Measurements from ENCODE around the gene ITSN1. TPM values are rescaled to one million over a fixed set of nuclear protein-coding genes. Genes with fewer than 3 reads are reported as not detected.

ITSN1 gene
- total RNA-seq, 1 experiment from 2014 or later = 88.5 TPM

GRCh38 chr21:33751533-33751932, 109.2 kb downstream of the ITSN1 start:
- H3K27me3 Mint-ChIP-seq (ENCODE audit: insufficient read depth, unreplicated experiment) = no peaks in the 10 kb centered on the region
- TF ChIP-seq CTCF (IDR thresholded peaks at IDR 0.05; ENCODE audit: insufficient read depth in 1 of 2, low read depth in 1 of 2, low read length in 1 of 2, severe bottlenecking in 1 of 2, unreplicated experiment in 1 of 2) = no peak
- H3K36me3 Mint-ChIP-seq (ENCODE audit: insufficient read depth, unreplicated experiment) = peaks cover 48% of the 10 kb centered on the region
- Histone ChIP-seq H3K27me3 (replicated peaks; ENCODE audit: control insufficient read depth, insufficient read depth, low read length) (no peaks in the 10 kb centered on the region), H3K9me3 (no peaks in the 10 kb centered on the region), H3K4me1 (peaks cover 8% of the 10 kb centered on the region; the same call in 1 of the 2 replicates), H3K4me3 (ENCODE audit: low read depth, low read length) (no peak overlapping the region), H3K36me3 (ENCODE audit: control insufficient read depth, insufficient read depth, low read length) (no peaks in the 10 kb centered on the region)
- BruUV-seq (replicated peaks) = no TSS peak
- H3K27ac Mint-ChIP-seq (ENCODE audit: unreplicated experiment) = no peak overlapping the region
- CTCF ChIA-PET = no interaction called here
- H3K9me3 Mint-ChIP-seq (ENCODE audit: unreplicated experiment) = peaks cover 13% of the 10 kb centered on the region
- no peak overlapping the region for H3K4me3 Mint-ChIP-seq (ENCODE audit: unreplicated experiment)
- POLR2A ChIA-PET = no interaction called here
- H3K4me1 Mint-ChIP-seq (ENCODE audit: low read depth, unreplicated experiment) = peaks cover 7% of the 10 kb centered on the region
- no peak for DNase-seq
- intact Hi-C loops (cut with micrococcal nuclease; ENCODE audit: unreplicated experiment) = no loop called here

GRCh38 chr21:33752260-33752659, 110.0 kb downstream of the ITSN1 start:
- TF ChIP-seq CTCF (IDR thresholded peaks at IDR 0.05; ENCODE audit: insufficient read depth in 1 of 2, low read depth in 1 of 2, low read length in 1 of 2, severe bottlenecking in 1 of 2, unreplicated experiment in 1 of 2) = no peak
- no peaks in the 10 kb centered on the region for H3K9me3 ChIP-seq
- BruUV-seq (replicated peaks) = no TSS peak
- intact Hi-C loops (cut with micrococcal nuclease; ENCODE audit: unreplicated experiment) = no loop called here
- no peak overlapping the region for H3K4me3 ChIP-seq (ENCODE audit: low read depth, low read length)
- Mint-ChIP-seq H3K4me1 (ENCODE audit: low read depth, unreplicated experiment) (peaks cover 7% of the 10 kb centered on the region), H3K4me3 (ENCODE audit: unreplicated experiment) (no peak overlapping the region), H3K27me3 (ENCODE audit: insufficient read depth, unreplicated experiment) (no peaks in the 10 kb centered on the region), H3K27ac (ENCODE audit: unreplicated experiment) (no peak overlapping the region), H3K9me3 (ENCODE audit: unreplicated experiment) (peaks cover 6% of the 10 kb centered on the region), H3K36me3 (ENCODE audit: insufficient read depth, unreplicated experiment) (peaks cover 41% of the 10 kb centered on the region)
- H3K36me3 ChIP-seq (ENCODE audit: control insufficient read depth, insufficient read depth, low read length) = no peaks in the 10 kb centered on the region
- ChIA-PET CTCF (no interaction called here), POLR2A (no interaction called here)
- H3K27me3 ChIP-seq (replicated peaks; ENCODE audit: control insufficient read depth, insufficient read depth, low read length) = no peaks in the 10 kb centered on the region
- DNase-seq = no peak
- peaks cover 8% of the 10 kb centered on the region; the same call in 1 of the 2 replicates for H3K4me1 ChIP-seq

GRCh38 chr21:33753886-33754285, 111.6 kb downstream of the ITSN1 start:
- no TSS peak for BruUV-seq (replicated peaks)
- no peak overlapping the region for H3K4me3 ChIP-seq (ENCODE audit: low read depth, low read length)
- Mint-ChIP-seq H3K27ac (ENCODE audit: unreplicated experiment) (no peak overlapping the region), H3K36me3 (ENCODE audit: insufficient read depth, unreplicated experiment) (peaks cover 32% of the 10 kb centered on the region), H3K27me3 (ENCODE audit: insufficient read depth, unreplicated experiment) (no peaks in the 10 kb centered on the region), H3K4me1 (ENCODE audit: low read depth, unreplicated experiment) (peaks cover 7% of the 10 kb centered on the region), H3K4me3 (ENCODE audit: unreplicated experiment) (no peak overlapping the region), H3K9me3 (ENCODE audit: unreplicated experiment) (no peaks in the 10 kb centered on the region)
- H3K27me3 ChIP-seq (replicated peaks; ENCODE audit: control insufficient read depth, insufficient read depth, low read length) = no peaks in the 10 kb centered on the region
- POLR2A ChIA-PET = no interaction called here
- intact Hi-C loops (cut with micrococcal nuclease; ENCODE audit: unreplicated experiment) = no loop called here
- H3K36me3 ChIP-seq (ENCODE audit: control insufficient read depth, insufficient read depth, low read length) = no peaks in the 10 kb centered on the region
- CTCF ChIA-PET = no interaction called here
- no peak for DNase-seq
- H3K4me1 ChIP-seq = peaks cover 8% of the 10 kb centered on the region; the same call in 1 of the 2 replicates
- no peaks in the 10 kb centered on the region for H3K9me3 ChIP-seq
- no peak for TF ChIP-seq CTCF (IDR thresholded peaks at IDR 0.05; ENCODE audit: insufficient read depth in 1 of 2, low read depth in 1 of 2, low read length in 1 of 2, severe bottlenecking in 1 of 2, unreplicated experiment in 1 of 2)

All from Caco-2 (cell line).